WTC11 (cell line): ENCODE results near the gene MAP3K12. TPM values are rescaled to one million over a fixed set of nuclear protein-coding genes. Genes with fewer than 3 reads are reported as not detected.

Experiments used
- ATAC-seq: fragments of 200-7000 bp; cut with Tn5 transposase; 2 replicates; pipeline ENCODE4 v1.10.0; 2021; ENCODE audit warnings: mild to moderate bottlenecking, moderate library complexity
- CTCF ChIA-PET: fragments of 300-600 bp; sonication (Branson Sonifier 250); formaldehyde crosslinking; loops from one replicate; lab custom pipeline; 2021; ENCODE audit warnings: antibody characterized with exemption; lab: Charles Lee
- POLR2A ChIA-PET: fragments of 350-600 bp; sonication (Branson Sonifier 250); formaldehyde crosslinking; loops from one replicate; lab custom pipeline; 2021; ENCODE audit warnings: antibody characterized with exemption; lab: Charles Lee
- DNase-seq: peaks from one replicate; pipeline ENCODE4 v3.0.0; 2021; ENCODE audit warnings: low spot score
- H3K27ac Mint-ChIP-seq: 2 replicates; pipeline ENCODE4 v1.8.0; 2021; ENCODE audit warnings: mixed read lengths
- H3K27me3 Mint-ChIP-seq: 2 replicates; pipeline ENCODE4 v1.8.0; 2021; ENCODE audit warnings: low read depth, mild to moderate bottlenecking, moderate library complexity, mixed read lengths
- H3K36me3 Mint-ChIP-seq: 2 replicates; pipeline ENCODE4 v1.8.0; 2021; ENCODE audit warnings: mixed read lengths
- H3K4me1 Mint-ChIP-seq: 2 replicates; pipeline ENCODE4 v1.8.0; 2022; ENCODE audit warnings: mixed read lengths
- H3K4me3 Mint-ChIP-seq: 2 replicates; pipeline ENCODE4 v1.8.0; 2021; ENCODE audit warnings: mild to moderate bottlenecking, moderate library complexity, mixed read lengths
- H3K9me3 Mint-ChIP-seq: 2 replicates; pipeline ENCODE4 v1.8.0; 2021; ENCODE audit warnings: mixed read lengths
- ARID4B ChIP-seq: sonication (generic); formaldehyde crosslinking; IDR thresholded peaks from 2 replicates; pipeline ENCODE4 v1.8.0; 2023; ENCODE audit warnings: missing genetic modification reagents, mild to moderate bottlenecking, borderline replicate concordance
- ATF1 ChIP-seq: sonication (generic); formaldehyde crosslinking; IDR thresholded peaks from 2 replicates; pipeline ENCODE4 v1.8.1; 2023; ENCODE audit warnings: mild to moderate bottlenecking, moderate library complexity, missing genetic modification reagents
- ATF2 ChIP-seq: sonication (generic); formaldehyde crosslinking; IDR thresholded peaks from 2 replicates; pipeline ENCODE4 v1.8.1; 2022; ENCODE audit warnings: low read depth, missing genetic modification reagents, borderline replicate concordance
- ATF6 ChIP-seq: sonication (generic); formaldehyde crosslinking; IDR thresholded peaks from 2 replicates; pipeline ENCODE4 v1.8.1; 2023; ENCODE audit warnings: mild to moderate bottlenecking, missing genetic modification reagents
- CBFB ChIP-seq: sonication (generic); formaldehyde crosslinking; IDR thresholded peaks from 2 replicates; pipeline ENCODE4 v1.8.1; 2022; ENCODE audit warnings: mild to moderate bottlenecking, low read depth, missing genetic modification reagents
- HMGXB4 ChIP-seq: sonication (generic); formaldehyde crosslinking; IDR thresholded peaks from 2 replicates; pipeline ENCODE4 v1.8.1; 2023; ENCODE audit warnings: mild to moderate bottlenecking, moderate library complexity, missing genetic modification reagents
- IRF2 ChIP-seq: sonication (generic); formaldehyde crosslinking; IDR thresholded peaks from 2 replicates; pipeline ENCODE4 v1.8.0; 2022; ENCODE audit warnings: low read depth, missing genetic modification reagents, borderline replicate concordance
- MYBL2 ChIP-seq: sonication (generic); formaldehyde crosslinking; IDR thresholded peaks from 2 replicates; pipeline ENCODE4 v1.8.1; 2023; ENCODE audit warnings: mild to moderate bottlenecking, moderate library complexity, missing genetic modification reagents
- NFYB ChIP-seq: sonication (generic); formaldehyde crosslinking; conservative IDR thresholded peaks from 2 replicates; pipeline ENCODE4 v1.8.0; 2022; ENCODE audit warnings: low read depth, missing genetic modification reagents
- PREB ChIP-seq: sonication (generic); formaldehyde crosslinking; IDR thresholded peaks from 2 replicates; pipeline ENCODE4 v1.8.1; 2022; ENCODE audit warnings: mild to moderate bottlenecking, missing genetic modification reagents, moderate library complexity, borderline replicate concordance
- RORB ChIP-seq: fragments of 250-450 bp; sonication (Bioruptor Pico); IDR thresholded peaks from 2 replicates; pipeline ENCODE4 v1.9.0; 2021; ENCODE audit warnings: mild to moderate bottlenecking
- TCF7 ChIP-seq: sonication (generic); formaldehyde crosslinking; IDR thresholded peaks from 2 replicates; pipeline ENCODE4 v1.8.0; 2022; ENCODE audit warnings: mild to moderate bottlenecking, low read depth, missing genetic modification reagents, moderate library complexity
- TP53 ChIP-seq: sonication (generic); formaldehyde crosslinking; IDR thresholded peaks from 2 replicates; pipeline ENCODE4 v1.8.1; 2023; ENCODE audit warnings: mild to moderate bottlenecking, missing genetic modification reagents
- ZBTB43 ChIP-seq: sonication (generic); formaldehyde crosslinking; IDR thresholded peaks from 2 replicates; pipeline ENCODE4 v1.8.1; 2023; ENCODE audit warnings: mild to moderate bottlenecking, missing genetic modification reagents
- ZNF512 ChIP-seq: sonication (generic); formaldehyde crosslinking; IDR thresholded peaks from 2 replicates; pipeline ENCODE4 v1.8.1; 2022; ENCODE audit warnings: missing genetic modification reagents, borderline replicate concordance
- total RNA-seq: library from RNA; stranded (reverse); gene quantifications from 3 replicates; pipeline ENCODE4 v1.2.3, GENCODE V29; 2021

The MAP3K12 gene
- total RNA-seq, 1 experiment from 2014 or later: 23.6 TPM

- no peaks in the 10 kb centered on the region for H3K36me3 Mint-ChIP-seq
- TF ChIP-seq ATF2 (CRISPR knock-in tag) (no peak), TP53 (CRISPR knock-in tag) (0 out of 2 replicates have a peak, but pooled peaks have one; percentile 26), CBFB (CRISPR knock-in tag) (no peak), MYBL2 (CRISPR knock-in tag) (no peak)
- DNase-seq (no peak), ATAC-seq (no peak)
- H3K4me3 Mint-ChIP-seq: peak overlapping the region; percentile 89
- H3K27ac Mint-ChIP-seq: peak overlapping the region; percentile 32
- CTCF ChIA-PET: interaction anchor here (1.0 to 3.8 kb wide), 5 partner anchors 9 to 153 kb away, joined by 3 to 39 read pairs (median 5); partner anchors contain the start of gene NPFF
- POLR2A ChIA-PET: interaction anchor here (0.6 to 2.0 kb wide), 6 partner anchors 12 to 281 kb away, joined by 3 to 11 read pairs (median 4); partner anchors contain the start of gene SP1
- H3K9me3 Mint-ChIP-seq: no peaks in the 10 kb centered on the region
- no peaks in the 10 kb centered on the region for H3K27me3 Mint-ChIP-seq
- H3K4me1 Mint-ChIP-seq: peaks cover 56% of the 10 kb centered on the region
Measured at GRCh38 chr12:53498235-53498630, 1.0 kb downstream of the MAP3K12 start.

GRCh38 chr12:53497461-53497860, 1.8 kb downstream of the MAP3K12 start:
- Mint-ChIP-seq H3K4me1 (peaks cover 57% of the 10 kb centered on the region), H3K36me3 (no peaks in the 10 kb centered on the region), H3K27ac (peak overlapping the region; percentile 16; the same call in 1 of the 2 replicates), H3K4me3 (no peak overlapping the region), H3K27me3 (no peaks in the 10 kb centered on the region), H3K9me3 (no peaks in the 10 kb centered on the region)
- POLR2A ChIA-PET: no interaction called here
- no peak for ATAC-seq
- CTCF ChIA-PET: interaction anchor here (1.5 kb wide), 1 partner anchor 15 kb away, joined by 5 read pairs; no protein-coding TSS in a partner anchor
- TF ChIP-seq RORB (CRISPR knock-in tag) (no peak), IRF2 (CRISPR knock-in tag) (no peak), TP53 (CRISPR knock-in tag) (no peak), NFYB (no peak), HMGXB4 (CRISPR knock-in tag) (no peak), ZNF512 (no peak), ATF1 (no peak), ARID4B (CRISPR knock-in tag) (no peak)
- no peak for DNase-seq

GRCh38 chr12:53496752-53497032, 2.6 kb downstream of the MAP3K12 start:
- no peaks in the 10 kb centered on the region for H3K27me3 Mint-ChIP-seq
- H3K9me3 Mint-ChIP-seq: no peaks in the 10 kb centered on the region
- no peaks in the 10 kb centered on the region for H3K36me3 Mint-ChIP-seq
- peaks cover 59% of the 10 kb centered on the region for H3K4me1 Mint-ChIP-seq
- no peak for ATAC-seq
- no peak overlapping the region for H3K27ac Mint-ChIP-seq
- H3K4me3 Mint-ChIP-seq: peak overlapping the region; percentile 10; the same call in 1 of the 2 replicates
- ChIA-PET POLR2A (no interaction called here), CTCF (interaction anchor here (0.6 to 1.5 kb wide), 4 partner anchors 11 to 173 kb away, joined by 3 to 5 read pairs (median 4); no protein-coding TSS in a partner anchor)
- DNase-seq: no peak
- TF ChIP-seq TCF7 (no peak), MYBL2 (CRISPR knock-in tag) (no peak), PREB (CRISPR knock-in tag) (no peak), ZBTB43 (CRISPR knock-in tag) (no peak), ATF6 (CRISPR knock-in tag) (no peak)
